Measurements from ENCODE around the gene SORCS3.

Gene SORCS3

DNA sequence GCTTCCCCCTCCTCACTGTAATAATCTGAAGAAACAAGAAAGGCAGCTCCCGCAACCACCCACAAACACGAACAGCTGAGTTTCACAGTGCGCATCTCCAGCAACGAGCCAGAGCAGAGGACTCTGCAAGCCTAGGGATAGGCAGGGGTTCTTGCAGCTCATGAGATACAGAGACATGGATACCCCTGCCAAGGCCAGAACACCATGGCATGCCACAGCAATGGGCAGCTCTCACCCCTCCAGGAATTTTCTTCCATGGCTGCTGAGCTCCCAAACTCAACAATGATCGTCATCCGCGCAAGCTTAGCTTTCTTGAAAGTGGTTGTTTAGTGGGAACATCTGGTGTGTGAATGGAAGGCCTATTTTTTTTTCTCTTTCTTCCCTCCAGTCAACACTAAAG, 637.3 kb downstream of the SORCS3 start:
- no peak for FAIRE-seq

DNA sequence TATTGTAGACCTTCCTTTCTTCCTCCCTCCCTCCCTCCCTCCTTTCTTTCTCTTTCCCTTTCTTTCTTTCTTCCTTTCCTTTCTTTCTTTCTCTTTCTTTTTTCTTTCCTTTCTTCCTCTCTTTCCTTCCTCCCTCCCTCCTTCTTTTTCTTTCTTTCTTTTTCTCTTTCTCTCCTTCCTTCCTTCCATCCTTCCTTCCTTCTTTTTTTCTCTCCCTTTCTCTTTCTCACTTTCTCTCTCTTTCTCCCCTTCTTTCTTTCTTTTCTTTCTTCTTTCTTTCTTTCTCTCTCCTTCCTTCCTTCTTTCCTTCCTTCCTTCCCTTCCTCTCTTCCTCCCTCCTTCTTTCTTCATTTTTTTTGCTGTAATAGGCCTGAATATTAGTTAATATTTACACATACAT, 638.0 kb downstream of the SORCS3 start:
- no peak for FAIRE-seq

DNA sequence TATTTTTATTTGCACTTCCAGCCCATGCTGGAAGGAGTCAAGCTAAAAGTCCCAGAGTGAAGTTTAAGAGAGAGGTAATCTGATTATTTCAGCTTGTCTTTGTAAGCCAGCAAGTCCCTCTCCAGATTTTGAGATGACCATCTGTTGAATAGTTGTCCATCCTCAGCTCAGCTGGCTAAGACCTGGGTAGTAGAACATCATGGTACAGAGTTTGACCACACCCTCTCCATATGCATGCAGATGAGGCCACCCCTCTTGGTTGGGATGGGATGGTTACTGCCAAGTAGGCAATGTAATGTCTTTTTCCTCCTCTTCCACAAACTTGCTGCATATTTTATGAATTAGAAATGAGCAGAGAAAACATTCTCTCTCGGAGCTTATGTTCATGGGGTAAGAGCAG, 639.8 kb downstream of the SORCS3 start:
- FAIRE-seq = no peak

DNA sequence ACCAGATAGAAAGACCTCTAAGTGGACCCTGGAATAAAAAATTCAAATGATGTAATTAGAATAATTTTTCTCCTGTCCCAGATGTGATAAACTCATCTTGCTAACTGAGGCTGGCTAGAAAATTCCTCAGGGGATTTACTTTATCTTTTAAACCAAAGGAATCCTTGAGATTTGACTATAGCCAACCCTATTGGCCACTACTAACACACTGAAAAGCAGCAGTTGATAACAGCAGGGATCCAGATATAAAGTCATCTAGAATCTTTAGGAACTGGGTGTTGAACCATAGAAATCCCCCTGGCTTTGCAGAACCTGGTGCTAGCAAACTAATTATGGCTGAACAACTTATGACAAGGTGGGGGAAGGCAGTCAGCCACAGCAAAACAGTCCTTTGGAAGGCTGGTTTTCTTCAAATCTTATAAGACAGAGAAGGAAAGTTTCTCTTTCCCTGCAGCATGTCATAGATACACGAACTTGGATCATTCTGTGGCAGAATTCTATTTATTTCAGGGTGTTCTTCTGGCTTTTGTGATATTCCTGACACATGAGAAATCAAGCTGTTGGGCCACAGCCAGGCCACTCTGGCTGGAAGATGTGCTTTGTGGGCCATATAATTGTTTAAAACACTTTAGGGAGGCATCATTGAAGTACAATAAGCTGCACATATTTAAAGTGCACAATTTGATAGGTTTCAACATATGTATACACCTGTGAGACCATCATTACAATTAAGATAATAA, 643.6 kb downstream of the SORCS3 start:
- FAIRE-seq = no peak

DNA sequence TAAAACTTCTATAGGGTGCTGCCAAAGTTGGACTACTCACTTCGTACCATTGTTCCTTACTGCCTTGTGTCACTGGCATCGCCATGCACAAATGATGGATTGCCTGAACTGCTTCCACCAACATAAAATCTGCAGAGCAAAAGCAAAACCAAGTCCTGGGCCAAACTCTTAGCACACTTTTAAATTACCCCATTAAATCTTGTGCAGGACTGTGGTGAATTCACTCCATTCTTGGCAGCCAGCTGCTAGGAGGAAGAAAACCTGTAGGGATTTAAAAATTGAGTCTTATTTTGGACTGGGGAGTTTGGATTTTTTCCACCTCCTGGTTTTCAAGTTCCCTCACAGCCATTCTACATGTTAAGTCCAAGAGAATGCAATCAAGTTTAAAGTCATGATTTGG, 646.9 kb downstream of the SORCS3 start:
- no peak for FAIRE-seq

DNA sequence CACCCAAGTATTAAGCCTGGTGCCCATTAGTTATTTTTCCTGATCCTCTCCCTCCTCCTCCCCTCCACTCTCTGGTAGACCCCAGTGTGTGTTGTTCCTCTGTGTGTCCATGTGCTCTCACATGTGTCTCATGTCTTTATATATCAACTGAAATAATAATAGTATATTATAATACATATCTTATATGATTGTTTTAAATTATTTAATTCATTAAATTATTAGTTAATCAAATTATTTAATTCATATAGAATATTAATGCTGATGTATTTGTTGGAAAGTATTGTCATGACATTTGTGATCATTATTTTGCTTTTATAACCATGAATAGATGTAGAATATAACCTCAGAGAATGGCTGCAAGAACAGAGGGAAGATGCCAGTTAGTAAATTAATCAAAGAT, 647.5 kb downstream of the SORCS3 start:
- peak; percentile 63 for FAIRE-seq

DNA sequence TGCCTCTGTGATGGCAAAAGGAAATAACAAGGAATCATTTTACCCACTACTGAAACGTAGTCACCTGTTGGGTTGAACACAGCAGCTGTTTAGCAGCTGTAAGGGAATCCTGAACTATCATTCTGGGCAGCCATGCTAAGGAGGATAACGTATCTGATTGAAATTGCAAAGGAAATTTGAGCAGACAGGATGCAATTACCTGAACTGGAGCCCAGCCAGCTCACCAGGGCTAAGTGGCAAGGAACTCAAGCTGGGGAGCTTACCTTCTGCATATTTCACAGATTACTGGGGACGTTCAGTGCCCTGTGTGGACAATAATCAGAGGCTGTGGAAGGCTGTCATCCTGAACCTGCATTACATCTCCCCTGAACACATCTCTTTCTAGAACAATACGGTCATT, 650.5 kb downstream of the SORCS3 start:
- FAIRE-seq = no peak

DNA sequence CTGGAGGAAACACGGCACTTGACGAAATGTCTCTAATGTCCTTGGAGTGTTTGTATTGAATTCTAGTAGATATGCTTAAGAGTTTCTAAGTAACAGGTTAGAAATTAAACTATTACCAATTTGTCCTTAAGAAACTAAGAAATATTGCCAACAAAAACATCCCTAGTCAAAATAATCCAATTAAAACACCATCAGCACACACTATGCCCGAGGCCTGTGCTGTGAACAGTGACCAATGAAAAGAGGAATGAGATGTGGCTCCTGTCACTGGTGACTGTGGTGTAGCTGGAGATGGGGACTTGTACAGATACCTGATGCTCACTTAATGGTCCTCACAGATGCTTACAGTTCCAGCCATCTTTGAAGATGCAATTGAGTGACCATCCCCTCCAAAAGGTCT, 651.1 kb downstream of the SORCS3 start:
- FAIRE-seq = no peak
